B cell (primary cell): ENCODE results near the gene HIPK2.

Source experiments
- EZH2 ChIP-seq: IDR thresholded peaks from 2 replicates; pipeline ENCODE4 v1.6.1; 2012; ENCODE audit warnings: borderline replicate concordance, low read depth, mild to moderate bottlenecking, moderate library complexity, low read length; ENCODE audit not compliant: insufficient read depth, poor library complexity, severe bottlenecking
- TF ChIP-seq, protein P1 (sequence below): fragments of 200-600 bp; IDR thresholded peaks from one replicate; pipeline ENCODE4 v1.8.0; 2022; ENCODE audit warnings: antibody characterized with exemption, mild to moderate bottlenecking

GRCh38 chr7:139715194-139715815 lies 62.5 kb downstream of the HIPK2 start:
- no peak for TF ChIP-seq EZH2
- TF ChIP-seq, protein P1, sequence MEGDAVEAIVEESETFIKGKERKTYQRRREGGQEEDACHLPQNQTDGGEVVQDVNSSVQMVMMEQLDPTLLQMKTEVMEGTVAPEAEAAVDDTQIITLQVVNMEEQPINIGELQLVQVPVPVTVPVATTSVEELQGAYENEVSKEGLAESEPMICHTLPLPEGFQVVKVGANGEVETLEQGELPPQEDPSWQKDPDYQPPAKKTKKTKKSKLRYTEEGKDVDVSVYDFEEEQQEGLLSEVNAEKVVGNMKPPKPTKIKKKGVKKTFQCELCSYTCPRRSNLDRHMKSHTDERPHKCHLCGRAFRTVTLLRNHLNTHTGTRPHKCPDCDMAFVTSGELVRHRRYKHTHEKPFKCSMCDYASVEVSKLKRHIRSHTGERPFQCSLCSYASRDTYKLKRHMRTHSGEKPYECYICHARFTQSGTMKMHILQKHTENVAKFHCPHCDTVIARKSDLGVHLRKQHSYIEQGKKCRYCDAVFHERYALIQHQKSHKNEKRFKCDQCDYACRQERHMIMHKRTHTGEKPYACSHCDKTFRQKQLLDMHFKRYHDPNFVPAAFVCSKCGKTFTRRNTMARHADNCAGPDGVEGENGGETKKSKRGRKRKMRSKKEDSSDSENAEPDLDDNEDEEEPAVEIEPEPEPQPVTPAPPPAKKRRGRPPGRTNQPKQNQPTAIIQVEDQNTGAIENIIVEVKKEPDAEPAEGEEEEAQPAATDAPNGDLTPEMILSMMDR: no peak
